ENCODE data around the gene GRIK3.

The GRIK3 gene

DNA sequence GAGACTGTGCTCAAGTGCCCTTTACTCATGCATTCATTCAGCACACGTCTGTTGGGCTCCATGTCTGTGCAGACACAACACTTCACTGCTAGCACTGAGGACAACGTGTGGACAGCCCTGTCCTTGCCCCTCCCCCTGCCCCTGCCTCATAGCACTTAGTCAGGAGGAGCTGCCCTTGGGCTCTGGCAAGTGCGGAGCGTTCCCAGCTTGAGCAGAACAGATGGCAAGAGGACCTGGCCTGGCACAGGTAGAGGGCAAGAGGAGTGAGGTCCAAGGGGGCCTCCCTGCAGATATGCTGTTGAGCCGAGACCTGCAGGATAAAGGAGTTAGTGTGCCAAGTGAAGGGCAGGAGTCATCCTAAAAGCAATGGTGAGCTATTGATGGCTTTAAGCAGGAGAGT, 81.3 kb downstream of the GRIK3 start:
- TF ChIP-seq MAX (IDR thresholded peaks at IDR 0.05) (no peak), EGR1 (IDR thresholded peaks at IDR 0.05) (no peak), FOXM1 (IDR thresholded peaks at IDR 0.05; ENCODE audit: borderline replicate concordance, low read depth) (no peak), RAD21 (IDR thresholded peaks at IDR 0.05; ENCODE audit: low read depth) (no peak), TEAD4 (IDR thresholded peaks at IDR 0.05) (no peak), CEBPB (IDR thresholded peaks at IDR 0.05) (no peak), TCF12 (IDR thresholded peaks at IDR 0.05; ENCODE audit: low read depth) (no peak), EP300 (IDR thresholded peaks at IDR 0.05; ENCODE audit: borderline replicate concordance) (no peak), CREB1 (IDR thresholded peaks at IDR 0.05; ENCODE audit: low read depth) (no peak), YY1 (IDR thresholded peaks at IDR 0.05; ENCODE audit: low read depth) (no peak), TAF1 (IDR thresholded peaks at IDR 0.05; ENCODE audit: low read depth) (no peak), NFIC (IDR thresholded peaks at IDR 0.05) (no peak), ZBTB7A (IDR thresholded peaks at IDR 0.05; ENCODE audit: low read depth) (no peak), USF1 (IDR thresholded peaks at IDR 0.05) (no peak)
- TF ChIP-seq, protein P1, sequence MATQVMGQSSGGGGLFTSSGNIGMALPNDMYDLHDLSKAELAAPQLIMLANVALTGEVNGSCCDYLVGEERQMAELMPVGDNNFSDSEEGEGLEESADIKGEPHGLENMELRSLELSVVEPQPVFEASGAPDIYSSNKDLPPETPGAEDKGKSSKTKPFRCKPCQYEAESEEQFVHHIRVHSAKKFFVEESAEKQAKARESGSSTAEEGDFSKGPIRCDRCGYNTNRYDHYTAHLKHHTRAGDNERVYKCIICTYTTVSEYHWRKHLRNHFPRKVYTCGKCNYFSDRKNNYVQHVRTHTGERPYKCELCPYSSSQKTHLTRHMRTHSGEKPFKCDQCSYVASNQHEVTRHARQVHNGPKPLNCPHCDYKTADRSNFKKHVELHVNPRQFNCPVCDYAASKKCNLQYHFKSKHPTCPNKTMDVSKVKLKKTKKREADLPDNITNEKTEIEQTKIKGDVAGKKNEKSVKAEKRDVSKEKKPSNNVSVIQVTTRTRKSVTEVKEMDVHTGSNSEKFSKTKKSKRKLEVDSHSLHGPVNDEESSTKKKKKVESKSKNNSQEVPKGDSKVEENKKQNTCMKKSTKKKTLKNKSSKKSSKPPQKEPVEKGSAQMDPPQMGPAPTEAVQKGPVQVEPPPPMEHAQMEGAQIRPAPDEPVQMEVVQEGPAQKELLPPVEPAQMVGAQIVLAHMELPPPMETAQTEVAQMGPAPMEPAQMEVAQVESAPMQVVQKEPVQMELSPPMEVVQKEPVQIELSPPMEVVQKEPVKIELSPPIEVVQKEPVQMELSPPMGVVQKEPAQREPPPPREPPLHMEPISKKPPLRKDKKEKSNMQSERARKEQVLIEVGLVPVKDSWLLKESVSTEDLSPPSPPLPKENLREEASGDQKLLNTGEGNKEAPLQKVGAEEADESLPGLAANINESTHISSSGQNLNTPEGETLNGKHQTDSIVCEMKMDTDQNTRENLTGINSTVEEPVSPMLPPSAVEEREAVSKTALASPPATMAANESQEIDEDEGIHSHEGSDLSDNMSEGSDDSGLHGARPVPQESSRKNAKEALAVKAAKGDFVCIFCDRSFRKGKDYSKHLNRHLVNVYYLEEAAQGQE (IDR thresholded peaks at IDR 0.05; ENCODE audit: low read depth) = no peak

DNA sequence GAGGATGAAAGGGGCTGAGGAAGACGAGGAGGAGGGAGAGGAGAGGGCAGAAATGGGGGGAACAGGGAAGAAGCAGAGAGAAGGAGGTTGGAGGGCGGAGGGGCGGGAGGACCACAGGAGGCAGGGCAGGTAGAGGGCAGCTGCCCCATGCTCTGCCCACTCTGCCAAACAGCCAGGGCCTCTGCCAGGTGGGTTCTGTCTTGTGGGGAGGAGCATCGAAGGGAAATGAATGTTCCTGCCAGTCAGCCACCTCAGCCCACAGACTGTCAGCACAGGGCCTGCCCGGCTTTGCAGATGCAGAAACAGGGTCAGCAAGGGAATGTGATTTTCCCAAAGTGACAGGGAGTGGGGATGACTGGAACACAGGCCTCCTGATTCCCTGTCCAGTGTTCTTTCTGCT, 82.6 kb downstream of the GRIK3 start:
- TF ChIP-seq TCF12 (IDR thresholded peaks at IDR 0.05; ENCODE audit: low read depth) (no peak), CREB1 (IDR thresholded peaks at IDR 0.05; ENCODE audit: low read depth) (no peak), CEBPB (IDR thresholded peaks at IDR 0.05) (no peak), YY1 (IDR thresholded peaks at IDR 0.05; ENCODE audit: low read depth) (no peak)

- TF ChIP-seq TEAD4 (IDR thresholded peaks at IDR 0.05) (no peak), YY1 (IDR thresholded peaks at IDR 0.05; ENCODE audit: low read depth) (no peak), ZBTB7A (IDR thresholded peaks at IDR 0.05; ENCODE audit: low read depth) (no peak), CREB1 (IDR thresholded peaks at IDR 0.05; ENCODE audit: low read depth) (no peak), TAF1 (IDR thresholded peaks at IDR 0.05; ENCODE audit: low read depth) (no peak), USF1 (IDR thresholded peaks at IDR 0.05) (no peak)
- TF ChIP-seq, protein P1 (IDR thresholded peaks at IDR 0.05; ENCODE audit: low read depth) = no peak
Measured at GRCh38 chr1:36951292-36951750, 83.0 kb downstream of the GRIK3 start.

GRCh38 chr1:36950604-36951291, 83.6 kb downstream of the GRIK3 start:
- TF ChIP-seq, protein P1 (IDR thresholded peaks at IDR 0.05; ENCODE audit: low read depth) = no peak
- no peak for TF ChIP-seq FOXM1 (IDR thresholded peaks at IDR 0.05; ENCODE audit: borderline replicate concordance, low read depth)
- no peak for TF ChIP-seq USF1 (IDR thresholded peaks at IDR 0.05)
- TF ChIP-seq EP300 (IDR thresholded peaks at IDR 0.05; ENCODE audit: borderline replicate concordance) = no peak
- TF ChIP-seq MAX (IDR thresholded peaks at IDR 0.05) = no peak
- TF ChIP-seq NFIC (IDR thresholded peaks at IDR 0.05) = no peak
- no peak for TF ChIP-seq TEAD4 (IDR thresholded peaks at IDR 0.05)
- TF ChIP-seq CEBPB (IDR thresholded peaks at IDR 0.05) = no peak
- no peak for TF ChIP-seq CREB1 (IDR thresholded peaks at IDR 0.05; ENCODE audit: low read depth)
- no peak for TF ChIP-seq YY1 (IDR thresholded peaks at IDR 0.05; ENCODE audit: low read depth)
- TF ChIP-seq EGR1 (IDR thresholded peaks at IDR 0.05) = no peak
- no peak for TF ChIP-seq RAD21 (IDR thresholded peaks at IDR 0.05; ENCODE audit: low read depth)
- no peak for TF ChIP-seq ZBTB7A (IDR thresholded peaks at IDR 0.05; ENCODE audit: low read depth)
- no peak for TF ChIP-seq TAF1 (IDR thresholded peaks at IDR 0.05; ENCODE audit: low read depth)
- no peak for TF ChIP-seq TCF12 (IDR thresholded peaks at IDR 0.05; ENCODE audit: low read depth)
